Neural cell (in vitro differentiated cells): ENCODE results near the gene SULT1A3. TPM values are rescaled to one million over a fixed set of nuclear protein-coding genes. Genes with fewer than 3 reads are reported as not detected.
"Not testable (repeated sequence)": the region's sequence is repeated elsewhere in the genome, so short reads cannot be mapped to it uniquely, and the experiment has no call there.

Experiments
- H2AFZ ChIP-seq: fragments of 200-600, 300-800 bp; sonication (generic), shearing (Covaris generic); 2 replicates; pipeline ENCODE4 v1.6.0; 2014; ENCODE audit warnings: low read depth, mild to moderate bottlenecking, antibody characterized with exemption, low read length, moderate library complexity
- H3F3A ChIP-seq: fragments of 200-600 bp; shearing (Covaris generic); 2 replicates; pipeline ENCODE4 v1.6.1; 2016; ENCODE audit warnings: mild to moderate bottlenecking, moderate library complexity, mixed read lengths, antibody characterized with exemption, low read length; ENCODE audit not compliant: insufficient read depth, poor library complexity, severe bottlenecking
- H3K27ac ChIP-seq: fragments of 200-600, 300-800 bp; sonication (generic), shearing (Covaris generic); 2 replicates; pipeline ENCODE4 v1.5.1; 2014; ENCODE audit warnings: mild to moderate bottlenecking, low read length, moderate library complexity
- H3K27me3 ChIP-seq: fragments of 300-800, 200-600 bp; sonication (generic), shearing (Covaris generic); 2 replicates; pipeline ENCODE4 v1.6.0; 2014; ENCODE audit warnings: mild to moderate bottlenecking, low read depth, low read length, moderate library complexity; ENCODE audit not compliant: insufficient read depth
- H3K36me3 ChIP-seq: fragments of 300-800, 200-600 bp; sonication (generic), shearing (Covaris generic); 2 replicates; pipeline ENCODE4 v1.5.1; 2014; ENCODE audit warnings: mild to moderate bottlenecking, antibody characterized with exemption, low read length, moderate library complexity; ENCODE audit not compliant: insufficient read depth
- H3K4me2 ChIP-seq: fragments of 300-800, 200-600 bp; sonication (generic), shearing (Covaris generic); 2 replicates; pipeline ENCODE4 v1.6.0; 2014; ENCODE audit warnings: mild to moderate bottlenecking, low read length
- H3K4me3 ChIP-seq: fragments of 300-800, 200-600 bp; sonication (generic), shearing (Covaris generic); 2 replicates; pipeline ENCODE4 v1.5.1; 2014; ENCODE audit warnings: mild to moderate bottlenecking, low read length, moderate library complexity
- H3K79me2 ChIP-seq: fragments of 200-600 bp; shearing (Covaris generic); replicated peaks from 2 replicates; pipeline ENCODE4 v1.6.0; 2014; ENCODE audit warnings: mild to moderate bottlenecking, low read length, moderate library complexity; ENCODE audit not compliant: insufficient read depth
- H3K9ac ChIP-seq: fragments of 300-800, 200-600 bp; sonication (generic), shearing (Covaris generic); 2 replicates; pipeline ENCODE4 v1.6.1; 2016; ENCODE audit warnings: mild to moderate bottlenecking, low read length, mixed read lengths
- H3K9me2 ChIP-seq: fragments of 200-600 bp; shearing (Covaris generic); 2 replicates; pipeline ENCODE4 v1.6.1; 2016; ENCODE audit warnings: mild to moderate bottlenecking, low read length, mixed read lengths; ENCODE audit not compliant: insufficient read depth
- H3K9me3 ChIP-seq: fragments of 200-600, 300-800 bp; sonication (generic), shearing (Covaris generic); 2 replicates; pipeline ENCODE4 v1.6.1; 2016; ENCODE audit warnings: mild to moderate bottlenecking, mixed run types, low read length, moderate library complexity, mixed read lengths
- H4K20me1 ChIP-seq: fragments of 200-600 bp; shearing (Covaris generic); 2 replicates; pipeline ENCODE4 v1.6.1; 2016; ENCODE audit warnings: mild to moderate bottlenecking, mixed run types; ENCODE audit not compliant: insufficient read depth
- CTCF ChIP-seq: fragments of 450-650 bp; IDR thresholded peaks from 2 replicates; pipeline ENCODE4 v1.5.1; 2014; ENCODE audit warnings: antibody characterized with exemption, mild to moderate bottlenecking, moderate library complexity; ENCODE audit not compliant: poor library complexity, severe bottlenecking
- EP300 ChIP-seq: fragments of 450-650 bp; conservative IDR thresholded peaks from 2 replicates; pipeline ENCODE4 v1.6.1; 2014; ENCODE audit warnings: antibody characterized with exemption, mild to moderate bottlenecking, moderate library complexity; ENCODE audit not compliant: poor library complexity, severe bottlenecking
- EZH2 ChIP-seq: fragments of 200-600, 300-800 bp; shearing (Covaris generic), sonication (generic); IDR thresholded peaks from 2 replicates; pipeline ENCODE4 v1.6.1; 2014; ENCODE audit warnings: antibody characterized with exemption, low read length, borderline replicate concordance, mild to moderate bottlenecking; ENCODE audit not compliant: insufficient read depth, poor library complexity, severe bottlenecking
- MXI1 ChIP-seq: fragments of 450-650 bp; conservative IDR thresholded peaks from 2 replicates; pipeline ENCODE4 v1.6.1; 2014; ENCODE audit warnings: antibody characterized with exemption, mild to moderate bottlenecking; ENCODE audit not compliant: poor library complexity, severe bottlenecking
- POLR2AphosphoS5 ChIP-seq: IDR thresholded peaks from 2 replicates; pipeline ENCODE4 v1.6.1; 2012
- RAD21 ChIP-seq: fragments of 450-650 bp; conservative IDR thresholded peaks from 2 replicates; pipeline ENCODE4 v1.6.1; 2014; ENCODE audit warnings: antibody characterized with exemption, mild to moderate bottlenecking, moderate library complexity
- REST ChIP-seq: IDR thresholded peaks from 2 replicates; pipeline ENCODE4 v1.6.1; 2012; ENCODE audit warnings: borderline replicate concordance
- SMC3 ChIP-seq: fragments of 450-650 bp; conservative IDR thresholded peaks from 2 replicates; pipeline ENCODE4 v1.6.1; 2014; ENCODE audit warnings: antibody characterized with exemption, mild to moderate bottlenecking, moderate library complexity; ENCODE audit not compliant: poor library complexity
- TAF1 ChIP-seq: IDR thresholded peaks from 2 replicates; pipeline ENCODE4 v1.6.1; 2012; ENCODE audit warnings: low read depth
- polyA plus RNA-seq: library from polyadenylated mRNA; depleted of rRNA; stranded (reverse); fragments of >200 nt; gene quantifications from 2 replicates; pipeline ENCODE4 v1.2.3, GENCODE V29; 2014

SULT1A3 gene
- polyA plus RNA-seq, 1 donor from 2014 or later = 12.1 TPM

GRCh38 chr16:30169416-30169815 lies 29.6 kb upstream of the SULT1A3 start:
- H3F3A ChIP-seq, H3K79me2 ChIP-seq, H2AFZ ChIP-seq, H3K27me3 ChIP-seq, H3K9ac ChIP-seq, H3K4me3 ChIP-seq, H3K36me3 ChIP-seq, H3K9me2 ChIP-seq, H3K4me2 ChIP-seq, H4K20me1 ChIP-seq, H3K9me3 ChIP-seq, H3K27ac ChIP-seq: not testable (repeated sequence)

- not testable (repeated sequence) for H3K9ac ChIP-seq, H3K4me3 ChIP-seq, H3K9me2 ChIP-seq, H3K79me2 ChIP-seq, H3F3A ChIP-seq, H2AFZ ChIP-seq, H3K36me3 ChIP-seq, H3K9me3 ChIP-seq, H3K27ac ChIP-seq, H4K20me1 ChIP-seq, H3K4me2 ChIP-seq, H3K27me3 ChIP-seq
These were observed 28.9 kb upstream of the SULT1A3 start for GRCh38 chr16:30170145-30170544.

- H3K27ac ChIP-seq = no peak overlapping the region
- H3K9ac ChIP-seq = no peak overlapping the region
- H3F3A ChIP-seq = no peaks in the 10 kb centered on the region
- no peaks in the 10 kb centered on the region for H3K9me3 ChIP-seq
- H3K4me3 ChIP-seq = no peak overlapping the region
- no peak overlapping the region for H3K4me2 ChIP-seq
- H3K36me3 ChIP-seq = no peaks in the 10 kb centered on the region
- H3K79me2 ChIP-seq = no peaks in the 10 kb centered on the region
- no peaks in the 10 kb centered on the region for H4K20me1 ChIP-seq
- no peak for TF ChIP-seq POLR2AphosphoS5
- TF ChIP-seq EZH2 = no peak
- TF ChIP-seq TAF1 = no peak
- TF ChIP-seq RAD21 = no peak
- no peak for TF ChIP-seq SMC3
- TF ChIP-seq MXI1 = no peak
- TF ChIP-seq EP300 = no peak
- TF ChIP-seq REST = no peak
- no peak for TF ChIP-seq CTCF
- no peaks in the 10 kb centered on the region for H3K27me3 ChIP-seq
- no peak overlapping the region for H2AFZ ChIP-seq
- no peaks in the 10 kb centered on the region for H3K9me2 ChIP-seq
These were observed 26.0 kb upstream of the SULT1A3 start for GRCh38 chr16:30173054-30173453.

- H3K9me2 ChIP-seq, H3K4me3 ChIP-seq, H3F3A ChIP-seq, H4K20me1 ChIP-seq, H3K36me3 ChIP-seq, H3K9me3 ChIP-seq, H3K4me2 ChIP-seq, H3K27me3 ChIP-seq, H3K27ac ChIP-seq, H2AFZ ChIP-seq, H3K79me2 ChIP-seq, H3K9ac ChIP-seq: not testable (repeated sequence)
These were observed 22.2 kb upstream of the SULT1A3 start for GRCh38 chr16:30176876-30177275.
